Measurements from ENCODE around the gene PAFAH1B2.
A peak's percentile ranks its signal among the peaks of the same experiment; 100 is the strongest.
"Not testable (repeated sequence)": the region's sequence is repeated elsewhere in the genome, so short reads cannot be mapped to it uniquely, and the experiment has no call there.

Gene PAFAH1B2

DNA sequence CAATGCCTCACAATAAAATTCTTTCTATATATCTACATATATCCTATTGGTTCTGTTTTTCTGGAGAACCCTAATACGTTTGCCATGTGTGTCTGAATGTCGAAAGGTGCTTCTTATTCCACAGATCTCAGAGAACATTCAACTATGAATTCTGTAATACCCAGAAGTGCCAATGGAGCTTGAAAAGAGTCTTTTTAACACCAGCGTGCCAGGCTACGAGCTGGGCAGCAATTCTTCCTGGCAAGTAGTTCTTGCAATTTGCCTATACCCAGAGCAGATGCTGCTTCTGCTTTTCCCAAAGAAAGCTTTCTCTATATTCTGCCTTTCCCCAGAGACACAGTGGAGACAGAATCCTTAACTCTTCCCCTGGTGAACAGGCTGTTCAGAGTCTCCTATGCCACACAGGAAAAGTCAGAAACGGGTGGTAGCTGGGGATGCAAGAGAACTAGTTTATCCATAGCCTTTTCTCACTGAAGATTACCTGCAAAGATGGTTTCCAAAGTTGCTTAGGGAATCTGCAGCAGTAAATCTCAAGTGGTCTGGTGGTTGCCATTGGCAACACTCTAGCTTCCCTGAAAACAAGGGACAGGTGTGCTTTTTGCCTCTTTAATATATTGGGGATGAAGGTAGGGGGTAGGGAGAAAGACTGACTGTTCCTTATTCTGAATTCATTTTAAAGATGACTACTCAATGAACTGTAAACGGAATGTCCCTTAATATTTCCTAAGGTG lies 16.8 kb upstream of the PAFAH1B2 start:
- DNase-seq = no peak

DNA sequence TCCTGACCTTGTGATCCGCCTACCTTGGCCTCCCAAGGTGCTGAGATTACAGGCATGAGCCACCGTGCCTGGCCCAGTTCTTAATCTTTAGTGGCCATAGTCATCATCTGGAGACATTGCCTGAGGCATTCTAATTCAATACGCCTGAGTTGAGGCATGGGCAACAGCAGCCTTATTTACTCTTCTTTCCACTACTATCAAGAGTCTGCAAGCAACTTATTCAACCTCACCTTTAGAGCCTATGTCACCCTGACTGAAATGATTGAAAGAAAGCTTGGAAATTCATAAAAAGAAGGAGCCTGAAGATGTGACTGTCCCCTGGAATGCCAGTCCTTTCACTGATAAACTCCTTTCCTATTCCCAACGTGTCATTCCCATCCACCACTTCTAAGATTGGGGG lies 15.8 kb upstream of the PAFAH1B2 start:
- no peak for DNase-seq

DNA sequence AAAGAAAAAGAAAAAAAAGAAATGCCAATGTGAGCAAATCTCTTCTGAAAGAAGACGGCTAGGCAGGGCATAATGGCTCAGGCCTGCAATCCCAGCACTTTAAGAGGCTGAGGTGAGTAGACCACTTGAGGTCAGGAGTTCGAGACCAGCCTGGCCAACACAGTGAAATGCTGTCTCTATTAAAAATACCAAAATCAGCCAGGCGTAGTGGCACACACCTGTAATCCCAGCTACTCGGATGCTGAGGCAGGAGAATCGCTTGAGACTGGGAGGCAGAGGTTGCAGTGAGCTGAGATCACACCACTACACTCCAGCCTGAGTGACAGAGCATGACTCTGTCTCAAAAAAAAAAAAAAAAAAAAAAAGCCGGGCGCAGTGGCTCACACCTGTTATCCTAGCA lies 13.7 kb upstream of the PAFAH1B2 start:
- not testable (repeated sequence) for DNase-seq

DNA sequence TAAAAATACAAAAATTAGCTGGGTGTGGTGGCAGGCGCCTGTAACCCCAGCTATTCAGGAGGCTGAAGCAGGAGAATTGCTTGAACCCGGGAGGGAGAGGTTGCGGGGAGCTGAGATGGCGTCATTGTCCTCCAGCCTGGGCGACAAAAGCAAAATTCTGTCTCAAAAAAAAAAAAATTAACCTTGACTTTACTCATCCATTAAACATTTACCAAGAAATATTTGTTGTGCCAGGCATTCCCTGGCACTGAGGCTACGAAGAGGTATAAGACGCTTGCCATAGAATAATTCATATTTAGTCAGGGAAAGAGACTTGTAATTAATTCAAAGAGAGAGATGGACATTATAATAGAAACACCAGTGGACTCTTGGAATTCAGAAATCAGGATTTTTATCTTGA lies 13.2 kb upstream of the PAFAH1B2 start:
- DNase-seq = no peak

DNA sequence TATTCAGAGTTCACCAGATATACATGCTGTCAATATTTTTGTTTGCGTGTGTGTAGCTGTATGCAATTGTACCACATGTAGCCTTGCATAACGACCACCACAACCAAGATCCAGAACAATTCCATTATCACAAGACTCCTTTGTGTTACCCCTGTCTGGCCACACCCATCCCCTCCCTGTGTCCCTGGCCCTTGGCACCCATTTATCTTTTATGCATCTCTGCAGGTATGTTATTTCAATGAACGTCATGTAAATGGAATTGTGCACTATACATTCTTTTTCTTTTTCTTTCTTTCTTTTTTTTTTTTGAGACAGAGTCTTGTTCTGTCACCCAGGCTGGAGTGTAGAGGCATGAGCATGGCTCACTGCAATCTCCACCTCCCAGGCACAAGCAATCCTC lies 9.7 kb upstream of the PAFAH1B2 start:
- no peak for DNase-seq

DNA sequence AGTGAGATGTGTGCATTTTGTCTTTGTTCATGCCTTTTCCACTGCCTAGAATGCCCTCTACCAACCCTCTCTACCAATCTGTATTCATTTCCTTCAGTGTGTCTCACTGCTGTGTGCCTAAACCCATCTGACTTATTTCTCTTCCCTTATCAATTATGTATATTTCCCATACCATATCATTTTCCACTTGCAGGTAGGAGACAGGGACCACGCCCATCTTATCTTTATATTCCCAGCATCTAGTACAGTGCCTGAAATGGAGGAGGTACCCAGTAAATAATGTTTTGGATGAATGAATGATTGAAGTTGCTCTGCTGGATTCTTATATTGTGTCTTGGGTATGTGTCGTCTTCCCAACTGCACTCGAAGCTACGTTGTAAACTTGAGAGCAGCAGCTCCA lies 9.1 kb upstream of the PAFAH1B2 start:
- DNase-seq = not testable (repeated sequence)

DNA sequence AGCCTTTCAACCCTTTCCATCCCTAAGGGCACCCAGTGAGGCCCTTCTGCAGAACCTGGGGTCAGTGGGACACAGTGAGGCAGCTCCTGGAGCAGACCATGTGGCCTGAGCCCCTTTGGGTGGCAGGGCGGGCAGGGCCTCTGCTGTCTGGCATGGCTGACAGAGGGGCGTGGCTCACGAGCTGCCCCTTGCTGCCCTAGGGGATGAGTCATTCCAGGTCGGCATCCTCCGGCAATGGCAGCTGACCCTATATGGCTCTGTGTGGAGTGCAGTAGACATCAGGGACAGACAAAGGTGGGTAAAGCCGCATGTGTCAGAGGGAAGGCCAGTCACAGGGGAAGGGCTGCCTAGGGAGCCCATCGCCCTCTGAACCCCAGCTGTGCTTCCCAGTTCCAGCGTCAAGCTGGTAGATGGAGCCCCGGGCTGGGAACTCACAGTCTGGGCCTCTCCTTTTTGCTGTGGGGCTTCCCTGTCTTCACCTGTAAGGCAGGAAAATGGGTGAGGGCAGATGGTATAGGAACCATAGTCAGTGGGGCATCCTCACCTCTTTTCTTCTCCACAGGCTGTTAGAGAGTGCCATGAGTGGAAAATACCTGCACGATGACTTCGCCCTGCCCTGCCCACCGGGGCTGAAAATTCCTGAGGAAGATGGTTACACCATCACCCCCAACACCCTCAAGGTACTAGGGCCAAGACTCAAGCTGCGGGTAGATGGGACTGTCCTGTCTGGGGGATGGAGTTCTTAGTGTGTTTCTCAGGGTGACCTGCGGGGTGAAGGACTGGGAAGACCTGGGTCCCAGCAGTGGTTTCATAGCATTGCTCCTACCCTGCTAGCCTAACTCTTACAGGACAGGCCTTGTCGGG lies 6.6 kb upstream of the PAFAH1B2 start:
- DNase-seq = not testable (repeated sequence)

DNA sequence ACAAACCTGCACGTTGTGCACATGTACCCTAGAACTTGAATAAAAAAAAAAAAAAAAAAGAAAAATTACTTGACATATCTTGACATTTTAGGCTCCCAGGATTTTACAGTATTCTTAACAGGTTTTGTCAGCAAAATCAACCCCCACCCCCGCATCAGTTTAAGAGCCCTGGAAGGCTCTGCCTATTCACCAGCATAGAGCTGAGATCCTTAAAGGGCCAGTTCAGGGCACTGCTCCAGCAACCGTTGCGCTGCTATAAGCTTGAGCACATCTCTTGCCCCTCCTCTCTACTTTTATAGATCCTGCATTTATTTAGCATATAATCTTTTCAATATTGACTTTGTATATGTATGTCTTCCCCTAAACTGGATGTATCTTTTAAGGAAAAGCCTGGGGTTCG lies 697 bp upstream of the PAFAH1B2 start:
- DNase-seq = peak in 1 of 5 experiments; percentile 57

DNA sequence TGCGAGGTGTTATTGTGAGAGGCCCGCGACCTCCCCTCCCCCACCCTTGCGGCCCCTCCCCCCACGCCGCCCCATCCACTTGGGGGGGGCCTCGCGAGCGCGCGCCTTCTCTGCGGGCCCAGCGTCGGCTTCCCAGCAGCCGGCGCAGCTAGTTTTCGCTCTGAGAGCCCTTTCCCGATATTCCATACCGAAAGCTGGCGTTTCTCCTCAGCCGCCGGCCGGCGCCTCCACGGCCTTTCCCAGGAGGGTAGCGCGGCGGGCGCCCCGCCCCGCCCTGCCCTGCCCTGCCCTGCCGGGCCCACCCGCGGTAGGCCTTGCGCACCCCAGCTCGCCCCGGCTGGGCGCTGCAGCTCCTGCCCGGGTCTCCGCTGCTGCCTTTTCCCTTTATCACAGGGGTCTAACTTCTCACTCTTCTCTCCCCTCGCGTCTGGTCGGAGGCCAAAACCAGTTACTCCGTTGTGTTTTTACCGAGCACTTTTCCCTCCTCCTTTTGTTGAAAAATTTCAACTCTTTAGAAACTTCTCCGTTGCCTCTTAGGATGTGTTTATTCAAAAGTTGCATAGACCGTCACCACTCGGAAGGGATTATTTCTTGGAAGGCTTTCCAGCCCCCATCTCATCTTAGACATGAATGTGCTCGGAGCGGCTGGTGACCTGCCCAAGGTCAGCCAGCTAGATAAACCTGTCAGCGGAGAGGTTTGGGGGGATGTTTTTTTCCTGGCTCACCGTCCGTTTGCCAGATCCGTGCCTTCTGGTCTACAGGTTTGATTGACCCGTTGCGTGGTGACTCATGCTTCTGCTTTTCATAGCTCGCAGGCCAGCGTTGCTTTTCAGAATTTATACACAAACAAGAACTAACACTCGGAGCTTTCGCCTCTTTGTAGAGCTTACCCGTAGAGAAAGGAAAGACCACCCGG lies 648 bp downstream of the PAFAH1B2 start:
- DNase-seq = peak in 4 of 5 experiments; percentile 10 to 59 (median 20)

DNA sequence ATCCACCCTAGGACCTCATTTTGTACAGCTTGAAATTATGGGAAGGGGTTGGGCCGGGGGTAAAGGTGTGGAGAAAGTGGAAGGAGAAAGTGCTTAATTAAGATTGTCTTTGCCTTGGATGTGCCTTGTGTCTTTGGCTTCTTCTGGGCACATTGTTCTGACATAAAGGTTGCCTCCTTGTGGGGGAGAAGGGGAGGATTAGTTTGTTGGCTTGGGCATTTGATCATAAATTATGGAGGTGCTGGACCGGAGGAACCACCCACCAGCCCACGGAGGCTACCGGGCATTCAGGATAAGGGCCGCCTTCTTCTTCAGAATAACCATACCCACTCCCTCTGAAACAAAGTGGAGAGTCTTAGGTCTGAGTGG lies 1.3 kb downstream of the PAFAH1B2 start:
- peak in 1 of 5 experiments; percentile 41 for DNase-seq

DNA sequence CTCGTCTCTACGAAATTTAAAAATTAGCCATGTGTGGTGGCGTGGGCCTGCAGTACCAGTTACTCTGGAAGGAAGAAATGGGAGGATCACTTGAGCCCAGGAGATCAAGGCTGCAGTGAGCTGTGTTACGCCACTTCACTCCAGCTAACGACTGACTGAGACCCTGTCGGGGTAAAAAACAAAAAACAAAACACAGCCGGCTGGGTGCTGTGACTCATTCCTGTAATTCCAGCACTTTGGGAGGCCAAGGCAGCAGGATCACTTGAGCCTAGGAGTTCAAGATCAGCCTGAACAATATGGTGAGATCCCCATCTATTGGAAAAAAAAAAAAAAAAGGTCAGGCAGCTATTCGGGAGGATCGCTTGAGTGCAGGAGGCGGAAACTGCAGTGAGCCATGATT lies 2.4 kb downstream of the PAFAH1B2 start:
- DNase-seq = no peak

DNA sequence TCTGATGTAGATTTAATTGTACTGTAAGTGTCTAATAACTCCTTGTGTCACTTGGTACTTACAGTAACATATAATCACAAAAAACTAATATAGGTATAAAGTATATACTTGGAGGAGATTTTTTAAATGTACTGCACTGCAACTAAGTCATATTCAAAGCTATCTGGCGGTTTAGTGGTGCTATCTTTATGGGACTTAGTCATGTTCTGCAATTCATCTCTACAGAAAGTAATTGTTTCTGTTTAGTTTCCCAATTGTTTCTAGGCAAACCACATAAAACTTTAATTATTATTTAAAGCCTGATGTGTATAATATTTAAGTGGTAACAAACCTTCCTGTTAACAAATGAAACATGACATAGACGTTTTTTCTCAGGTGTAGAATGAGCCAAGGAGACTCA lies 8.0 kb downstream of the PAFAH1B2 start:
- no peak for DNase-seq

DNA sequence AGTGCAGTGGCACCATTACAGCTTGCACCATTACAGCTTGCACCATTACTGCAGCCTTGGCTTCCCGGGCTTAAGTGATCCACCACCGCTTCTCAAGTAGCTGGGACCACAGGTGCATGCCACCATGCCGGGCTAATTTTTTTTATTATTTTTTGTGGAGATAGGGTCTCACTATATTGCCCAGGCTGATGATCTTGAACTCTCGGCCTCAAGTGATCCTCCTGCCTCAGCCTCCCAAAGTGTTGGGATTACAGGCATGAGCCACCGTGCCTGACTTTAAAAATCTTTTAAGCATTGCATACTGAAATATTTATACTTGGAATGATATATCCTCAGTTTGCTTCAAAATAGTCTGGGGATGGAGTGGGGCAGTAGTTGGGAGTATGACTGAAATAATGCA lies 10.4 kb downstream of the PAFAH1B2 start:
- no peak for DNase-seq

DNA sequence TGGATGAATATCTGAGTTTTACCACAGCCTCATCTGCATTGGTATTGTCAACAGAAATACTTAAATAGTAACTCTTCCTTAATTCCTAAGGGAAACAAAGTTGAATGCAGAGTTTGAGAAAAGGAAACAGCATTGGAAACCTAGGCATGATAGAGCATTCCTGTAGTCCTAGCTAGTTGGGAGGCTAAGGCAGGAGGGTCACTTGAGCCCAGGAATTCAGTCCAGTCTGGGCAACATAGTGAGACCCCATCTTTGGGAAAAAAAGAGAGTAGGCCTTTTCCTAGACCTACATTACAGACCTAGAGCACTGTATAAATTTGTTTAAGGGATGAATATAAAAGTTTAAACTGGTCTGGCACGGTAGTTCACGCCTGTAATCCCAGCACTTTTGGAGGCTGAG lies 13.4 kb downstream of the PAFAH1B2 start:
- DNase-seq = no peak

DNA sequence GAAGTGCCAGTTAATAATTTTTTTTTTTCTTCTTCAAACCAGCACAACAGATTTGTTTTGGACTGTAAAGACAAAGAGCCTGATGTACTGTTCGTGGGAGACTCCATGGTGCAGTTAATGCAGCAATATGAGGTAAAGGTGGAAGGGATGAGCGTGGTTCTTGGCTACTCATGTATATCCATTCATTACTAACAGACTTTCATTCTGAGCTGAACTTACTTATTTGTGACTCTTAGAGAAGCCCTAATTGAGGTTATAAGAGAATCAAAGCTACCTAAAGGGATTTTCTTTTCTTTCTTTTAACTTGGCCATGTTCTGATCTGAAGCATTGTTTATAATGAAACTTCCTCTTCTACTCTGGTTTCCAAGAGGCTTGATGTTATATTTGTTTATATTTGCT lies 15.8 kb downstream of the PAFAH1B2 start:
- no peak for DNase-seq

DNA sequence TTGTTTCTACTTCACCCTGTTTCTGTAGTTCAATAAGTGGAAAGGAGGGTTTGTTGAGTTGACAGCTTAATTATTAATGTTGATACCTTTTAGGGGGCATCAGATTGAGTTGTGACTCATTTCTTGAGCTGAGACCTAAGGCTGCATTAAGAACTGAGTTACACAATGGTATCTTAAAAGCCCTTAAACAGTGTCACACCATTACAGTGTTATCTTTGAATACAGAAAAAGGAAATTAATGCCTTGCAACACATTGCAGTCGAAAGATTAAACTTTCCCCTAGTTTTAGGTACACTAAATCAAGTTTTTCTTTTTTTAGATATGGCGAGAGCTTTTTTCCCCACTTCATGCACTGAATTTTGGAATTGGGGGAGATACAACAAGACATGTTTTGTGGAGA lies 16.7 kb downstream of the PAFAH1B2 start:
- DNase-seq = no peak

DNA sequence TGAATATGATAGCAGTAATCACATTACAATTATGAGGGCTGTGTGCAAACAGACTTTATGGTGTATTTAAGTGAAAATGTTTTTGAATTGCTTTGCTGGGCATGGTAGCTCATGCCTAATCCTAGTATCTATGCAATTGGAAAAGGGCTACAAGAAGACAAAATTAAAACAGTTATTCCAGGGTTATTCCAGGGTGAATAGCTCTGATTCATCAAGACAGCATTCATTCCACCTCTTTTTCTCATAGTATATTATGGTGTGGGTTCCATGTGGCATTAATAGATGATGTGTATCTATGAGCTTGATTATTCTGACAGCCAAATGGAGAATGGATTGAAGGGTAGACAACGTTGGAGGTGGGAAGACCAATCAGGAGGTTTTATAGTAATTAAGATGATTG lies 22.4 kb downstream of the PAFAH1B2 start:
- no peak for DNase-seq

DNA sequence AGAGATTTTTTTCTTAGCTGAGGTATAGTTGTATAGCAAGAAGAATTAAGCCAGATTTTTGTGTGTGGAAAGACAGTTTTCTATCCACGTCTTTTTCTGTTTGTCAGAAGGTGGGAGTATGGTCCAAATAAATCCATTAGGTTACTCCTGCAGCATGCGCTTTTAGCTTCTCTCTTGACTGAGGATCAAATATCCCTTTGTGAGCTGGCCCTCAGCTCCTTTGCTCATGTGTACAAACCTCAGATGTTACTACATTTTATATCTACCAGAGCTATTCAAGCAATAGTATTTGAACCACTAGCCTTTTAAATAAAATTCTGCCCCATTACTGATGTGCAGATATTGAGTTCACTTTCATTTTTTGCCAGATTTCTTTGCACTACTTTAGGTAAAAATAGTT lies 25.6 kb downstream of the PAFAH1B2 start:
- DNase-seq = no peak

DNA sequence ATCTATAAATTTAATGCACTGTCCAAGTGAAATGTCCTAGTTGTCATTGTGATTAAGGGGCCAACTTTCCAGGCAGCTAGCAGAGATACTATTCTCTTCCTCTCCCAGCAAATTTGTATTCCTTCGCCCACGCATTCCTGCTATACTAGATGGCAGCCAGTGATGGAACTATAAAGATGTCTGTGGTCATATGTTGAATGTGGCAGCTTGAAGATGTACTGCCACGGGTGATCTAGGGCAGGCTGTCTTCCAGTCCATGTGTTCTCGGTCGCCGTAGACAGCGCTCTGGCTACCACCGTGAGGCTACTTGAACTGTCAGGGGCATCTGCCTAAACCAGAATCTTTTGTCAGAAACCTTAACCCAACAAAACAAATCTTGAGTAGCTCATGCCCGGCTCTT lies 26.1 kb downstream of the PAFAH1B2 start:
- DNase-seq = no peak

DNA sequence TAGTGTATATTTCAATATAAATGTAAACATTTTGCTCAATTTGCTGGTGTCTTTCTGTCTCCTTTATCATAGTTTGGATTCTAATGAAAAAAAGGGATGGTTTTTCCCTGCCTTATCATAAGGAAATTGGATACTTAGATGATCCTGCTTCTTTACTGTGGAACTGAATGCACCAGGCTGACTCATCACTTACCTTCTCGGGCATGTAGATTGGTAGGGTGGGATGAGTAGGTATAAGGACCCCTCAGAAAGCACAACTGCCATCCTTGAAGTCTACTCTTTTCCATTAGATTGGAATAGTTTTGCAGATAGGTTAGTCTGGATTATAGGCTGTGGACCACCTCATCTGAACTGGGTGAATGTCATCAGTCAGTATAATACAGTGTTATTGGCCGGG lies 26.9 kb downstream of the PAFAH1B2 start:
- DNase-seq = no peak

DNA sequence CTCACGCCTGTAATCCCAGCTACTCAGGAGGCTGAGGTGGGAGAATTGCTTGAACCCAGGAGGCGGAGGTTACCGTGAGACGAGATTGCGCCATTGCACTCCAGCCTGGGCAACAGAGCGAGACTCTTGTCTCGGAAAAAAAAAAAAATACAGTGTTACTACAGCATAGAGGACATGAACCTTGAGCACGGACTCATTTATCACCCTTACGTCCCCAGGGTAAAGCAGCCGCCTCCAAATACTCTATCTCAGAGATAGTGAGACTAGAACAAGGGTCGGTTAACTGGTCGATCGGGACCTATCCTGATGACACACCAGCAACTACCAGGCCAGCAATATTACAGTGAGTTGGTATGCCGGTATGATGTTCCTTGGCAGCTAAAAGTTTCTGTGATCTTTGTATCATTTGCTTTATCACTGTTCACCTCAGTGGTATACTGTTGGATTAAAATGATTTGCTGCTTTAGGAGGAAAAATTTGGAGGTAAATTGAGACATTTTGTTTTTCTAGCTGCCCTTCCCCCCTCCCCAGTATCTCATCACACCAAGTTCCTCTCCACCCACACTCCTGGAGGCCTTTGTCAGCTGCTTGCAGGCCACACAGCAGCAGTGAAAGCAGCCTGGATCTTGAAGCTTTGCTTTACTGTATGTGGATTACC lies 27.4 kb downstream of the PAFAH1B2 start:
- no peak for DNase-seq

DNA sequence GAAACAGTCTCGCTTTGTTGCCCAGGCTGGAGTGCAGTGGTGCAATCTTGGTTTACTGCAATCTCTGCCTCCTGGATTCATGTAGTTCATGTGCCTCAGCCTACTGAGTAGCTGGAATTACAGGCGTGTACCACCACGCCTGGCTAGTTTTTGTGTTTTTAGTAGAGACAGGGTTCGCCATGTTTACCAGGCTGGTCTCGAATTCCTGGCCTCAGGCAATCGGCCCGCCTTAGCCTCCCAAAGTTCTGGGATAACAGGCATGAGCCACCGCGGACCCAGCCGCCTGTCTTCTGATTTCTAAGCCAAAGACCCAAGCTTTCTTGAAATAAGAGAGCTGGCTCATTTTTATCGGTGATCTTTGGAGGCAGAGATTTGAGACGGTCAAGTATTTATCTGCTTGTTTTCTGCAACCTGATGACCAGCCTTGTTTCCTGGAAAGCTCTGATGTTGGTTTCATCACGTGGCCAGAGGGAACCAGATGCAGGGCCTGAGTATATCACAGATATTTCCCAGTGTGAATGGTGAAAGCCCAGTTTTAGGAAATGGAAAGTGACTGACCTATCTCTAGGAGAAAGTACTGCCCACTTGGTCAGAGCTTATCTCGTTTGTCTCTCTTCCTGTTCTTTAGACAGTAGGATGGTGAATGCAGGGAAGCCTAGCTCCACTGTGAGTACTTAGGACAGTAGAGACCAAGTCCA lies 28.8 kb downstream of the PAFAH1B2 start:
- no peak for DNase-seq

Measured in T-helper 2 cell (primary cell).